GM15510 (cell line): ENCODE measurements around the gene PHACTR3.

Experiments
- POLR2A ChIP-seq: IDR thresholded peaks from 3 replicates; pipeline ENCODE4 v1.6.1; 2011; ENCODE audit warnings: borderline replicate concordance; ENCODE audit not compliant: insufficient read length; ENCODE audit errors: extremely low read depth

Gene PHACTR3

GRCh38 chr20:59822291-59823029, 218.1 kb downstream of the PHACTR3 start:
- TF ChIP-seq POLR2A = no peak

GRCh38 chr20:59823030-59823423, 218.7 kb downstream of the PHACTR3 start:
- TF ChIP-seq POLR2A = no peak

GRCh38 chr20:59823491-59824259, 219.3 kb downstream of the PHACTR3 start:
- TF ChIP-seq POLR2A = no peak

GRCh38 chr20:59824711-59825562, 220.6 kb downstream of the PHACTR3 start:
- TF ChIP-seq POLR2A = no peak

- TF ChIP-seq POLR2A = no peak
These were observed 221.2 kb downstream of the PHACTR3 start for GRCh38 chr20:59825563-59825920.

GRCh38 chr20:59825944-59826759, 221.8 kb downstream of the PHACTR3 start:
- no peak for TF ChIP-seq POLR2A

- no peak for TF ChIP-seq POLR2A
These were observed 223.1 kb downstream of the PHACTR3 start for GRCh38 chr20:59827138-59828056.

- no peak for TF ChIP-seq POLR2A
These were observed 224.0 kb downstream of the PHACTR3 start for GRCh38 chr20:59828125-59829053.

GRCh38 chr20:59829054-59829785, 224.9 kb downstream of the PHACTR3 start:
- TF ChIP-seq POLR2A = no peak

- no peak for TF ChIP-seq POLR2A
These were observed 225.7 kb downstream of the PHACTR3 start for GRCh38 chr20:59829786-59830664.

- no peak for TF ChIP-seq POLR2A
These were observed 226.3 kb downstream of the PHACTR3 start for GRCh38 chr20:59830665-59831023.
